ENCODE results near the gene CST5. TPM values are rescaled to one million over a fixed set of nuclear protein-coding genes. Genes with fewer than 3 reads are reported as not detected.

Gene CST5
- not detected for polyA plus RNA-seq

DNA sequence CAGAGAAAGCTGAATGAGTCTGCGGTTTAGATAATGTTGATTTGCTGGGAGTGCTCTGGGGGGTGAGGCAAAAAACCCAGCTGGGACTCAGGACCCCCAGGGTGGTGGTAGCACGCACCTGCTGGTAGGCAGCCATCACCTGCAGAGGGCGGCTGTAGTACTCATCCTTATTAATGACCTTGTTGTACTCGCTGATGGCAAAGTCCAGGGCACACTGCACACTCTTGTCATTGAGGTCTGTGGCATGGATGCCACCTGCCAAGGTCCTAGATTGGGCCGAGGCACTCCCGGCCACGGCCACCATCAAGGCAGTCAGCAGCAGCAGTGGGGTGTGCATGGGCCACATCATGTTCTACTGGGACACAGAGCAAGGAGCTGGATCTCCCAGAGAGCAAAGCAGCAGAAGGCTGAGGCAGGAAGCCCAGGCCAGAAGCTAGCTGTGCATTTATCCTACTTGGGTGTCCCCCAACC, at the start of gene CST5:
CST5 (minus strand) TSS at position 421 of the 471 bp plus-strand sequence; CDS start at position 349, 72 bp downstream.
- H3K36me3 Mint-ChIP-seq = no peaks in the 10 kb centered on the region
- H3K9me3 Mint-ChIP-seq = no peaks in the 10 kb centered on the region
- peak within 1 kb of the TSS in 1 of 3 donors; percentile 3 for H3K27ac Mint-ChIP-seq
- no peaks in the 10 kb centered on the region for H3K27me3 Mint-ChIP-seq
- H3K4me3 Mint-ChIP-seq = no peak within 1 kb of the TSS
- no peaks in the 10 kb centered on the region for H3K4me1 Mint-ChIP-seq

DNA sequence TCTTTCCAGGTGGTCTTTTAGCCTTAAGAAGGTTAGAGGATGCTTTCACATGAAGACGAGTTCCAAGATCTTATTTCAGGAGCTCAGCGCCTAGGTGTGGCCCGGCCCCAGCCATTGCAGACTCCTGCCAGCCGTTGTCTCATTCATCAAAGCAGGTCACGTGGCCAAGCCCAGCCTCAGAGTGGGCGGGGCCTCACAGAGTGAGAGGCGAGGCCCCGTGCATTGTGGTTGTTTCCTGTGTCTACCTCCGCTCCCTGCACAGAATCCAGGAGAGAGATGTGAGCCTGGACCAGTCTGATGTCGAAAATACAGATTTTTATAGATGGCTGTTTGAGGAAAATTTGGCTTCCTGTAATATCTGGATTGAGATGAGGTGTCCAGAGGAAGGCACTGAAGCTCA, 49.2 kb upstream of the CST5 start:
- H3K36me3 Mint-ChIP-seq = no peaks in the 10 kb centered on the region
- peak overlapping the region in 1 of 3 donors; percentile 29 for H3K27ac Mint-ChIP-seq
- H3K4me3 Mint-ChIP-seq = no peak overlapping the region
- H3K27me3 Mint-ChIP-seq = peaks cover 2% of the 10 kb centered on the region
- H3K4me1 Mint-ChIP-seq = no peaks in the 10 kb centered on the region
- peaks cover 1 to 8% (median 2%) of the 10 kb centered on the region in 3 donors for H3K9me3 Mint-ChIP-seq

DNA sequence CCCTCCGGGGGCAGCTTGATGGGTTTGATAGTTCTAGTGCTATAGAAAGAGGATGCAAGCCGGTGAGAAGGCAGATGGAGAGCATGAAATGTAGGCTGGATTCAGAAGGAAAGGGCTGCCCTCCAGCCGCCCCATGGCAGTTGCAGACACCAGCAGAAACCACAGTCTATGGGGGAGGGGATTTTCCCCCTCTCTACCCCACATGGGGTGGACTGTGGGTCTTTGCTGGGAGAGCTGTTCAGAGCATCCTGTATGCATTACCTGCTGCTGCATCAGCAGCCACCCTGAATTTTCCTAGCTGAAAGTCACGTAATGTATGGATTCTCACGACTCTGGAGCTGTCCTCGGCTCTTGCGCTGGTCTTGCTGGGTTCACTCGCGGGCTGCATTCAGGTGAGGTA, 48.8 kb upstream of the CST5 start:
- H3K9me3 Mint-ChIP-seq = peaks cover 1 to 8% (median 2%) of the 10 kb centered on the region in 3 donors
- H3K36me3 Mint-ChIP-seq = no peaks in the 10 kb centered on the region
- H3K4me1 Mint-ChIP-seq = no peaks in the 10 kb centered on the region
- peaks cover 2% of the 10 kb centered on the region for H3K27me3 Mint-ChIP-seq
- no peak overlapping the region for H3K27ac Mint-ChIP-seq
- no peak overlapping the region for H3K4me3 Mint-ChIP-seq

DNA sequence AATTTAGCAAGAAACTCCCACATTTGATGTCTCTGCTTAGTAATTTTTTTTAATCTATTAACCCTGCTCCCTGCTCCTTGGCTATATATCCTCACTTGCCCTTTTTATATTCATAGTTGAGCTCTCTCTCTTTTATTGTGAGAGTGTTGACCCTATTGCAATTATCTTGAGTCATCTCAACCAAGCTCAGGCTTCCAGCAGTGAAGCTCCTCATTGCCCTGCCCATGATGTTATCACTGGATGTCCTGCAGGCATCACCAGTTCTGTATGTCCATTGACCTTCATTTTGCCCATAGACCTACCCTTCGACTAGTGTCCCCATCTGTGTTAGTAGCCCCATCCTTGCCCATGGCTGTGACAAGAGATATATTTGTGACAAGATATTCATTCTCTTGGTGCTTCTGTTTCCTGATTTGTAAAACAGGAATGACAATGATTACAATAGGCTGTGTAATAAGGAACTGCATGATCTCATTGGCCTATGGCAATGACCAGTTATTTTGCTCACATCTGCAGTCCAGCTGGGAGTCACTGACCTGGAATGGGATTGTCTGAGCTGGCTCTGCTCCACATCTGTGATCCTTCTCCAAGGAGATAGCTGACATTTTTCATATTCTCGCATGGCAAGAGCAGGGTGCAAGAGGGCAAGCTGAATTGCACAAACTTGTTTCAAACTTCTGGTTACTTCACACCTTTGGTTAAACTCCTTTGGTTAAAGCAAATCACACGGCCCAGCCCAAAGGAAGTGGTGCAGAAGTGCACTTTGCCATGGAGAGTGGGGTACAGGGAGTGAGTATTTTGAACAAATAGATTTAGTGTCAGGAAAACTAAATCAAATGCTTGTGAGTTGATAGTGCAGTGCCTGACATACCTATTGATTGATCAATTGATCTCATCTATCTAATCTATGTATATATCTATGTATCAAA, 47.7 kb upstream of the CST5 start:
- H3K36me3 Mint-ChIP-seq = no peaks in the 10 kb centered on the region
- H3K27me3 Mint-ChIP-seq = peaks cover 2% of the 10 kb centered on the region
- H3K4me3 Mint-ChIP-seq = peak overlapping the region in 1 of 4 donors; percentile 29
- no peaks in the 10 kb centered on the region for H3K4me1 Mint-ChIP-seq
- peak overlapping the region in 1 of 3 donors; percentile 43 for H3K27ac Mint-ChIP-seq
- H3K9me3 Mint-ChIP-seq = peaks cover 1 to 8% (median 2%) of the 10 kb centered on the region in 3 donors

DNA sequence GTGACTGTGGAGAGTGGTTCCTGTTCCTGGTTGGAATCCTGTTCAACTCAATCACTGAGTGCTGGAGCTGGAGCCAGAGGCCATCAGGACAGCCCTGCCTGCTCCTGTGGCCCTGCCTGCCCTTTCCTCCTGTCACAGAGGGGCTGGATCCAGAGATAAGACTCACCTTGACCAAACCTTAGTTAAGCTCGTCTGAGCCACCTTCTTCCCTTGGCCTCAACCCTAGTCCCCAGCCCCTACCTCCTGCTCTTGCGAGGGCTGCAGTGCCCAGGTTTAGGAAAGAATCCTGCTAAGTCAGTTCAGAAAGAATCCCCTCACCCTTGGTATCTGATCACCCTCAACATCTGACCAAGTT, 47.0 kb upstream of the CST5 start:
- Mint-ChIP-seq H3K4me1 (no peaks in the 10 kb centered on the region), H3K27ac (no peak overlapping the region), H3K27me3 (peaks cover 2% of the 10 kb centered on the region), H3K9me3 (peaks cover 1 to 8% (median 2%) of the 10 kb centered on the region in 3 donors), H3K36me3 (peaks cover 3% of the 10 kb centered on the region), H3K4me3 (no peak overlapping the region)

GRCh38 chr20:23925789-23926525, 46.4 kb upstream of the CST5 start:
- peaks cover 3% of the 10 kb centered on the region for H3K36me3 Mint-ChIP-seq
- no peak overlapping the region for H3K4me3 Mint-ChIP-seq
- peaks cover 1 to 8% (median 2%) of the 10 kb centered on the region in 3 donors for H3K9me3 Mint-ChIP-seq
- H3K27ac Mint-ChIP-seq = no peak overlapping the region
- H3K27me3 Mint-ChIP-seq = peaks cover under 1% of the 10 kb centered on the region
- no peaks in the 10 kb centered on the region for H3K4me1 Mint-ChIP-seq

- no peaks in the 10 kb centered on the region for H3K27me3 Mint-ChIP-seq
- H3K4me1 Mint-ChIP-seq = no peaks in the 10 kb centered on the region
- no peak overlapping the region for H3K4me3 Mint-ChIP-seq
- no peaks in the 10 kb centered on the region for H3K9me3 Mint-ChIP-seq
- peaks cover 3% of the 10 kb centered on the region for H3K36me3 Mint-ChIP-seq
- no peak overlapping the region for H3K27ac Mint-ChIP-seq
Measured at GRCh38 chr20:23924751-23925150, 45.2 kb upstream of the CST5 start.

GRCh38 chr20:23923891-23924435, 44.4 kb upstream of the CST5 start:
- no peak overlapping the region for H3K27ac Mint-ChIP-seq
- H3K4me3 Mint-ChIP-seq = no peak overlapping the region
- H3K27me3 Mint-ChIP-seq = no peaks in the 10 kb centered on the region
- peaks cover 3% of the 10 kb centered on the region for H3K36me3 Mint-ChIP-seq
- no peaks in the 10 kb centered on the region for H3K9me3 Mint-ChIP-seq
- H3K4me1 Mint-ChIP-seq = no peaks in the 10 kb centered on the region

DNA sequence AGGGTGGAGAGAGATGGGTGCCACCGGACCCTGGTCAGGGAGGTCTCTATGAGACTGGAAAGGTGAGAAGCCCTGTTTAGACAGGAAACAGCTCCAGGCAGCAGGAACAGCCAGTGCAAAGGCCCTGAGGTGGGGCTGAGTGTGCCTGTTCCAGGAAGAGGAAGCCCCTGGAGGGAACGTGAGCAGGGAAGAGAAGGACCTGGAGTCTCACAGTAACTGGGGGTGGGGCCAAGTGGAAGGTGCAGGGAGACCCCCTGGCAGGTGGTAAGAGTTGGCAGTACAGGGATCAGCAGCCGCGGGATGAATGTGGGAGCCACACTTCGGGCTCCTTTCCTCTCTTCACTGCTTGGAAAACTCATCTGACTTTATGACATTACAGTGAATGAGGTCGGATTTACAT, 43.8 kb upstream of the CST5 start:
- Mint-ChIP-seq H3K27me3 (no peaks in the 10 kb centered on the region), H3K36me3 (peaks cover 3% of the 10 kb centered on the region), H3K4me1 (no peaks in the 10 kb centered on the region), H3K4me3 (no peak overlapping the region), H3K27ac (no peak overlapping the region), H3K9me3 (no peaks in the 10 kb centered on the region)

DNA sequence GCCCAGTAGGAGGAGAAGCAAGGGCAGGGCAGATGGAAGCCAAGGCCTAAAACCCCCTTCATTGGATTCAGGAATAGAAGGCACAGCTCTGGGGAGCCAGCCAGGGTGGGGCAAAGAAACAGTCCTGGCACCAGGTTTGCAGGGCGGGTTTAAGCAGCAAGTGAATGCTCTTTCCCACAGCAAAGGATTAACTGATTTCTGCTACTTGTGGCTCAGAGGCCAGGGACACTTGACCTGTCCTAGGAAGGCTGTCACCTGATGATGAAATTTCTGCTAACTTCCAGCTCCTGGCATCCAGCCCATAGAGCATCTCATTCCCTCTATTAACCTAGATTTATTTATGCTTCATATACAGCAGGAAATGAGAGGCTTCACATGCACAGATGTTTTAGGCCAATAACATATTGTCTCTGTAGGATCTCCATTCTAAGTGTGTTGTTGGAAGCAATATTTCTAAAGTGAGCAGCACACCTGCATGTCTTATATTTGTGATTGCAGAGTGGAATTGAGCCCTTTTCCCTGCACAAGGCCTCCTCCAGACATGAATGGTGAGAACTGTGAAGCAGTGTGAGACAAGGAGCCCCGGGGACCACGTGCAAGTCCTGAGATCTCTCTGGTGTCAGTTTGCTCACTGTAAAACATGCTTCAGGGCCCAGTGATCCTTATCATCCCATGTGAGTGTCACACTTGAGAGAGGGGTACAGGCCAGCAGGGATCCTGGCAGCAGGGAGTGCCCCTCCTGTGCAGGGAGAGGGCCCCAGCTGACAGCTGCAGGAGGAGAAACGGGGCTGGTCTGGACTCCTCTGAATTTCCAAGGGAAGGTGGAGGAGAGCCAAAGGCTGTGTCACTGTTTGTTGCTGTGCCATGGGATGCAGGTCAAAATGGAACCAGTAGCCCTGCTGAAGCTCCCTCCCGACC, 41.1 kb upstream of the CST5 start:
- H3K4me3 Mint-ChIP-seq = no peak overlapping the region
- peaks cover 1% of the 10 kb centered on the region for H3K27me3 Mint-ChIP-seq
- peak overlapping the region in 1 of 3 donors; percentile 22 for H3K27ac Mint-ChIP-seq
- no peaks in the 10 kb centered on the region for H3K4me1 Mint-ChIP-seq
- no peaks in the 10 kb centered on the region for H3K9me3 Mint-ChIP-seq
- H3K36me3 Mint-ChIP-seq = peaks cover 3% of the 10 kb centered on the region

DNA sequence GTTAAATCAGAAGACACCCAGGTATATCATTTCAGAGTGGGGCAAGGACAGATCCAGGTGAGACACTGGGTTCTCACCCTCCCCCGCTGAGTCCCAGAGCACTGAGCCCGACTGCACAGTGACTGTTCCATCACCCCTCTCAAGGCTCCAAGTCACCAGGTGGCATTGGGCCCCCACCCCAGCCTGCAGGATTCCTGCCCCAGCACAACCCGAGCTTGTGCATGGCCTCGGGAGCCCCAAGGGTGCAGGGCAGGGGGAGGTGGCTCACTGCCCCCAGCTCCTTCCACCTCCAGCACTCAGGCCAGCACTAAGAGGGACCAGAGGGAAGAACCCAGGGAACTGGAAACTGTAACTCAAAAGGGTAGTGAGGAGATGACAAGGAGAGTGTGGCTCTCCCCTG, 39.3 kb upstream of the CST5 start:
- Mint-ChIP-seq H3K27ac (no peak overlapping the region), H3K27me3 (peaks cover 1% of the 10 kb centered on the region), H3K9me3 (no peaks in the 10 kb centered on the region), H3K4me3 (no peak overlapping the region), H3K36me3 (peaks cover 3% of the 10 kb centered on the region), H3K4me1 (no peaks in the 10 kb centered on the region)

DNA sequence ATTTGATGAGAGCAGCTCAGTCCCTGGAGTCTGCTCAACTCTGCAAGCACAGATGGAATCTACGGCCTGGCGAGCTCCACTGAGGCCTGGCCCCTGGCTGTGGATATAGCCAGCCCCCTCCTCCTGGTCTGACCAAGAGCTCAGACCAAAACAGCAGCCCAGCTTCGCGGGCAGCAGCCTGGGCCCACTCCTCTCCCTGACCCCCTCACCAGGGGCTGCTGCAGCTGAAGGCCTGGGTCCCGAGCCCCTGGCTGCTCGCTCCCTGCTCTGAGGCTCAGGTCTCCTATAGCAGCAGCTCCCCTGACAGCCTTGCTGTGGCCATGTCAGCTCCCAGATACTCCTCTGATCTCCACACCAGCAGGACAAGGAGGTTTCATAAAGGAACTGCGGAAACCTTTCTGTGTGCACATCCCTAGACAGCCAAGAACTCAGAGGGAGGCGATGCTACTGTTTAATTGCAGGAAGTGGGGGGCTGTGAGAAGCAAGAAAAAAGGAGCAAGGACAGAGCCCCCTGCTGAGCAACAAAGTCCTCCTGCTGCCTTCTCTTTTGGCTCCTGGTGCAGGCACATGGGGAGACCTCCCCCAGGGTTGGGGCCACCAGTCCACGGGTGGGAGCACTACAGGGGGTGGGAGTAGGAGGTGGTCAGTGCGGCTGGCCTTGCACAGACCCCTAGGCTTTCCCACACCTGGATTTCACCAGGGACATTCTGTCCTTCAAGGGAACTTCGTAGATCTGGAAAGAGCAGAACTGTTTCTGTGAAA, 38.7 kb upstream of the CST5 start:
- H3K27me3 Mint-ChIP-seq = peaks cover 1% of the 10 kb centered on the region
- H3K4me3 Mint-ChIP-seq = no peak overlapping the region
- H3K9me3 Mint-ChIP-seq = no peaks in the 10 kb centered on the region
- H3K36me3 Mint-ChIP-seq = peaks cover 3% of the 10 kb centered on the region
- H3K4me1 Mint-ChIP-seq = no peaks in the 10 kb centered on the region
- H3K27ac Mint-ChIP-seq = no peak overlapping the region

DNA sequence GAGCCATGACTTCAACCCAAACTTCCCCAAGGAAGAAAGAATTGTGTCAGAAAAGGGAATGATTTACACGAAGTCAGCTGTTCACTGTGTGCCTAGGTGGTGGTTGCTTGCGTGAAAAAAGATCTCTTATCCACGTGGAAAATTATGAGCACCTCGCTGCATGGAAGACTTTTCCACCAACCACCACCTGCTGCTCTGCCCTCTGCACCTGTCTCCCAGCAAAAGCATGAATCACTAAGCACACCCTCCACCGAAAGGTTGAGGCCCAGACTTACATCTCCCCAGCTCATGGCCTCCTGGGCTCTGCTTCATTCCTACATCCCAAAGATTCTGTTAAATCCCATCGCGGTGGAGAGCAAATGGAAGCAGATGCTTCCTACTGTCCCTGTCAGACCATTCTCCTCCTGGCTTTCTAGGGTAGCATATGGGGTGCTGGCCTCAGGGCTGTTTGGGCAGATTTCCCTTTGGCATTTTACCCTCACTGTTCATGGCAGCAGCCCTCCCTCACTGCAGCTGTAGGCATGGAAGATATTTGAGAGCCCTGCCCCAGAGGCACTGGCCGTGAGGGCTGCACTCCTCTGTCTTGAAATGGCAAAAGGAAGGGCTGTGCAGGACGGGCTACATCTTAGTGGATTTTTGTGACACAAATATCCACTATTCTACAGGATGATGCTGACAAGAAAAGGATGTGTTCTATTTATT, 37.6 kb upstream of the CST5 start:
- H3K4me1 Mint-ChIP-seq = no peaks in the 10 kb centered on the region
- no peak overlapping the region for H3K27ac Mint-ChIP-seq
- H3K27me3 Mint-ChIP-seq = peaks cover 4% of the 10 kb centered on the region
- no peaks in the 10 kb centered on the region for H3K9me3 Mint-ChIP-seq
- H3K36me3 Mint-ChIP-seq = peaks cover 3% of the 10 kb centered on the region
- no peak overlapping the region for H3K4me3 Mint-ChIP-seq

All from IgD-negative memory B cell (primary cell).